GM23338 (cell line): ENCODE data around the gene MARCHF3. TPM values are rescaled to one million over a fixed set of nuclear protein-coding genes. Genes with fewer than 3 reads are reported as not detected.

ENCODE experiments used
- ATAC-seq: fragments of 200-7000 bp; cut with Tn5 transposase; 3 replicates; pipeline ENCODE4 v1.9.1; 2020
- DNase-seq: peaks from one replicate; pipeline ENCODE4 v3.0.0-alpha.2; 2015; ENCODE audit warnings: low spot score
- H2AFZ ChIP-seq: fragments of 200-600 bp; sonication (generic); 2 replicates; pipeline ENCODE4 v1.8.0; 2016; ENCODE audit warnings: antibody characterized with exemption, mild to moderate bottlenecking, moderate library complexity
- H3F3A ChIP-seq: fragments of 200-600 bp; sonication (generic); replicated peaks from 2 replicates; pipeline ENCODE4 v1.8.0; 2017; ENCODE audit warnings: antibody characterized with exemption, mixed run types, low read depth
- H3K27ac ChIP-seq: fragments of 200-600 bp; sonication (generic); 2 replicates; pipeline ENCODE4 v1.6.1; 2016; ENCODE audit warnings: low read depth
- H3K27me3 ChIP-seq: fragments of 200-600 bp; sonication (generic); 2 replicates; pipeline ENCODE4 v1.8.0; 2016; ENCODE audit warnings: mild to moderate bottlenecking, mixed run types, moderate library complexity; ENCODE audit not compliant: insufficient read depth
- H3K36me3 ChIP-seq: fragments of 200-600 bp; sonication (generic); 2 replicates; pipeline ENCODE4 v1.8.0; 2016; ENCODE audit warnings: mild to moderate bottlenecking; ENCODE audit not compliant: insufficient read depth
- H3K4me1 ChIP-seq: fragments of 200-600 bp; sonication (generic); 2 replicates; pipeline ENCODE4 v1.8.0; 2016; ENCODE audit warnings: mild to moderate bottlenecking, moderate library complexity; ENCODE audit not compliant: insufficient read depth
- H3K4me2 ChIP-seq: fragments of 200-600 bp; sonication (generic); 2 replicates; pipeline ENCODE4 v1.7.1; 2017; ENCODE audit warnings: mixed run types
- H3K4me3 ChIP-seq: fragments of 200-600 bp; sonication (generic); 2 replicates; pipeline ENCODE4 v1.6.1; 2016; ENCODE audit warnings: mixed run types
- H3K79me2 ChIP-seq: fragments of 200-600 bp; sonication (generic); replicated peaks from 2 replicates; pipeline ENCODE4 v1.8.0; 2017; ENCODE audit warnings: mild to moderate bottlenecking; ENCODE audit not compliant: insufficient read depth
- H3K9me2 ChIP-seq: fragments of 200-600 bp; sonication (generic); 2 replicates; pipeline ENCODE4 v1.8.0; 2017; ENCODE audit not compliant: insufficient read depth
- H4K20me1 ChIP-seq: fragments of 200-600 bp; sonication (generic); replicated peaks from 2 replicates; pipeline ENCODE4 v1.8.0; 2017; ENCODE audit warnings: mild to moderate bottlenecking; ENCODE audit not compliant: insufficient read depth
- H3K27ac Mint-ChIP-seq: 2 replicates; pipeline ENCODE4 v1.8.0; 2020; ENCODE audit warnings: inconsistent platforms, mild to moderate bottlenecking, moderate library complexity, mixed read lengths
- H3K27me3 Mint-ChIP-seq: 3 replicates; pipeline ENCODE4 v1.8.0; 2022; ENCODE audit warnings: low read depth, mild to moderate bottlenecking, moderate library complexity, mixed read lengths, inconsistent platforms; ENCODE audit not compliant: insufficient read depth, poor library complexity
- H3K36me3 Mint-ChIP-seq: 3 replicates; pipeline ENCODE4 v1.8.0; 2021; ENCODE audit warnings: low read depth, mild to moderate bottlenecking, inconsistent platforms, moderate library complexity, mixed read lengths
- H3K4me1 Mint-ChIP-seq: 3 replicates; pipeline ENCODE4 v1.8.0; 2020; ENCODE audit warnings: mild to moderate bottlenecking, inconsistent platforms, mixed read lengths
- H3K4me3 Mint-ChIP-seq: 3 replicates; pipeline ENCODE4 v1.8.0; 2021; ENCODE audit warnings: moderate library complexity, mild to moderate bottlenecking, inconsistent platforms, mixed read lengths
- H3K9me3 Mint-ChIP-seq: 3 replicates; pipeline ENCODE4 v1.8.0; 2020; ENCODE audit warnings: moderate library complexity, mild to moderate bottlenecking, inconsistent platforms, mixed read lengths
- CREB1 ChIP-seq: fragments of 250-450 bp; sonication (Bioruptor Pico); IDR thresholded peaks from 2 replicates; pipeline ENCODE4 v1.5.0; 2020; ENCODE audit warnings: low read depth, mild to moderate bottlenecking, moderate library complexity
- ETS1 ChIP-seq: IDR thresholded peaks from 2 replicates; pipeline ENCODE4 v1.6.1; 2016; ENCODE audit warnings: antibody characterized with exemption
- EZH2 ChIP-seq: fragments of 200-600 bp; sonication (generic); IDR thresholded peaks from one replicate; pipeline ENCODE4 v1.8.0; 2017; ENCODE audit warnings: antibody characterized with exemption, mild to moderate bottlenecking, low read depth; ENCODE audit not compliant: unreplicated experiment
- EZH2phosphoT487 ChIP-seq: fragments of 200-600 bp; sonication (generic); IDR thresholded peaks from one replicate; pipeline ENCODE4 v1.8.1; 2018; ENCODE audit warnings: antibody characterized with exemption; ENCODE audit not compliant: unreplicated experiment
- JUNB ChIP-seq: IDR thresholded peaks from one replicate; pipeline ENCODE4 v1.6.1; 2016; ENCODE audit warnings: antibody characterized with exemption; ENCODE audit not compliant: unreplicated experiment
- NANOG ChIP-seq: IDR thresholded peaks from 2 replicates; pipeline ENCODE4 v1.6.1; 2016; ENCODE audit warnings: antibody characterized with exemption, borderline replicate concordance
- POLR2AphosphoS5 ChIP-seq: IDR thresholded peaks from 2 replicates; pipeline ENCODE4 v1.6.1; 2016; ENCODE audit warnings: antibody characterized with exemption, low read depth
- REST ChIP-seq: IDR thresholded peaks from one replicate; pipeline ENCODE4 v1.6.1; 2018; ENCODE audit warnings: antibody characterized with exemption; ENCODE audit not compliant: unreplicated experiment
- ZNF114 ChIP-seq: fragments of 250-450 bp; sonication (Bioruptor Pico); IDR thresholded peaks from 2 replicates; pipeline ENCODE4 v1.5.0; 2020; ENCODE audit warnings: mild to moderate bottlenecking, moderate library complexity
- ZNF331 ChIP-seq: fragments of 250-450 bp; sonication (Bioruptor Pico); IDR thresholded peaks from 2 replicates; pipeline ENCODE4 v1.5.0; 2020; ENCODE audit warnings: low read depth, mild to moderate bottlenecking, moderate library complexity
- polyA plus RNA-seq: library from polyadenylated mRNA; unstranded; fragments of >200 nt; fragmentation: Nextera tagmentation; extraction: Ambion mirVana; gene quantifications from 2 replicates; pipeline ENCODE4 v1.2.1, GENCODE V29; 2016
- total RNA-seq: library from RNA; depleted of rRNA; stranded (reverse); fragments of >200 nt; shearing (Covaris generic); gene quantifications from 2 replicates; pipeline ENCODE4 v1.2.3, GENCODE V29; 2014
- TF ChIP-seq, protein P1 (sequence below), 2 experiments: fragments of 200-600 bp in 1 of 2; sonication (generic) in 1 of 2; conservative IDR thresholded peaks; 2 replicates each; pipeline versions ENCODE4 v1.5.1 to v1.6.1; 2016 to 2017; ENCODE audit warnings: antibody characterized with exemption in 2 of 2, low read depth in 2 of 2, mild to moderate bottlenecking in 2 of 2, moderate library complexity in 1 of 2

The MARCHF3 gene
- total and polyA plus RNA-seq, 2 experiments from 2014 or later = 7.0 to 12.7 TPM

DNA sequence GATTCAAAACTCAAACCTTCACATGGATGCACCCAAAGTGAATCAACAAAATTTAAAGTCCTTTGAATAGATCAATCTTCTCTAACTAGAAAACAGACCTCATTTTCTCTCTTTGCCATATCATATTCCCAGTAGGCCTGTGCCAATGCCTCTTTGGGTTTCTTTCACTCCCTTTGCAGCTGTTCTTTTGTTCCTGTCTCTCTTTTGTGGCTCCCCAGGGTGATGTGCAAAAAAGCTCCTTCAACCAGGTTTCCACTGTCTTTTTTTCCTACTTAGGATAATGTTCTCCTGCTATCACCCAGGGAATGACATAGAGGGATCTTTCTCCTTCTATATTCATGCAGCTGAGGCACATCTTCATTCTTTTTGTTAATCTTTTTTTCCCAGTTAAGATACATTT lies 54.6 kb downstream of the MARCHF3 start (continued):
- no peak for TF ChIP-seq ETS1
- TF ChIP-seq POLR2AphosphoS5 = no peak
- TF ChIP-seq ZNF114 (CRISPR knock-in tag) = no peak
- no peak for TF ChIP-seq NANOG
- no peak for TF ChIP-seq EZH2phosphoT487

DNA sequence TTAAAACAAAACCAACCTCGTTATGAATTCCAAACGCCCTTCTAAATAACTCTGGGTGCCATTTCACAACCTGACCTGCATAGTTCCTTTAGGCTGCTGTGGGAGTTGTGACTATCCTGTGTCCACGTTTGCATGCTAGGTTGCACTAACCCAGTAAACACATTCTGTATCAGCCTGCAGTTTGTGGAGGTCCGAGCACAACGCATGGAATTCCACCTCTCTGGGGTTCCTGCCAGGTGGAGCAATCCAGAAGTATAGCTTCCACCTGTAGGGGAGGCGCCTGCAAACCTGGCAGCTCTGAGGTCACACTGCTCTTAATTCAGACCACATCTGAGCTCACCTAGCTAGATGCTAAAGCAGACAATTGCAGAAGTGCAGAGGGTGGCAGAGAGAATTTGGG lies 57.2 kb downstream of the MARCHF3 start:
- DNase-seq (peak; percentile 52), ATAC-seq (peak; percentile 83)
- no peaks in the 10 kb centered on the region for H3K9me2 ChIP-seq
- Mint-ChIP-seq H3K27me3 (peaks cover 9% of the 10 kb centered on the region), H3K36me3 (no peaks in the 10 kb centered on the region), H3K4me1 (peaks cover 43% of the 10 kb centered on the region), H3K27ac (peak overlapping the region; percentile 10; the same call in 1 of the 2 replicates), H3K4me3 (no peak overlapping the region), H3K9me3 (no peaks in the 10 kb centered on the region)
- H3K4me1 ChIP-seq = peaks cover 16% of the 10 kb centered on the region
- no peak overlapping the region for H3K4me2 ChIP-seq
- no peak overlapping the region for H3K4me3 ChIP-seq
- no peaks in the 10 kb centered on the region for H3F3A ChIP-seq
- no peaks in the 10 kb centered on the region for H3K36me3 ChIP-seq
- TF ChIP-seq NANOG = no peak
- TF ChIP-seq, protein P1, sequence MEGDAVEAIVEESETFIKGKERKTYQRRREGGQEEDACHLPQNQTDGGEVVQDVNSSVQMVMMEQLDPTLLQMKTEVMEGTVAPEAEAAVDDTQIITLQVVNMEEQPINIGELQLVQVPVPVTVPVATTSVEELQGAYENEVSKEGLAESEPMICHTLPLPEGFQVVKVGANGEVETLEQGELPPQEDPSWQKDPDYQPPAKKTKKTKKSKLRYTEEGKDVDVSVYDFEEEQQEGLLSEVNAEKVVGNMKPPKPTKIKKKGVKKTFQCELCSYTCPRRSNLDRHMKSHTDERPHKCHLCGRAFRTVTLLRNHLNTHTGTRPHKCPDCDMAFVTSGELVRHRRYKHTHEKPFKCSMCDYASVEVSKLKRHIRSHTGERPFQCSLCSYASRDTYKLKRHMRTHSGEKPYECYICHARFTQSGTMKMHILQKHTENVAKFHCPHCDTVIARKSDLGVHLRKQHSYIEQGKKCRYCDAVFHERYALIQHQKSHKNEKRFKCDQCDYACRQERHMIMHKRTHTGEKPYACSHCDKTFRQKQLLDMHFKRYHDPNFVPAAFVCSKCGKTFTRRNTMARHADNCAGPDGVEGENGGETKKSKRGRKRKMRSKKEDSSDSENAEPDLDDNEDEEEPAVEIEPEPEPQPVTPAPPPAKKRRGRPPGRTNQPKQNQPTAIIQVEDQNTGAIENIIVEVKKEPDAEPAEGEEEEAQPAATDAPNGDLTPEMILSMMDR (conservative IDR thresholded peaks at IDR 0.05; ENCODE audit: low read depth in 2 of 2) = no peak
- no peak for TF ChIP-seq EZH2
- no peak overlapping the region for H2AFZ ChIP-seq
- H3K27me3 ChIP-seq = no peaks in the 10 kb centered on the region
- no peak overlapping the region for H3K27ac ChIP-seq
- no peaks in the 10 kb centered on the region for H3K79me2 ChIP-seq
- H4K20me1 ChIP-seq = no peaks in the 10 kb centered on the region

- Histone ChIP-seq H3F3A (no peaks in the 10 kb centered on the region), H3K9me2 (no peaks in the 10 kb centered on the region), H2AFZ (no peak overlapping the region), H3K27me3 (no peaks in the 10 kb centered on the region), H3K36me3 (no peaks in the 10 kb centered on the region), H3K4me1 (peaks cover 16% of the 10 kb centered on the region), H3K4me2 (no peak overlapping the region), H4K20me1 (no peaks in the 10 kb centered on the region), H3K27ac (no peak overlapping the region), H3K4me3 (no peak overlapping the region), H3K79me2 (no peaks in the 10 kb centered on the region)
- DNase-seq = no peak
- Mint-ChIP-seq H3K27ac (no peak overlapping the region), H3K4me1 (peaks cover 42% of the 10 kb centered on the region), H3K9me3 (no peaks in the 10 kb centered on the region), H3K36me3 (no peaks in the 10 kb centered on the region), H3K4me3 (no peak overlapping the region), H3K27me3 (peaks cover 9% of the 10 kb centered on the region)
- ATAC-seq = no peak
- no peak for TF ChIP-seq ETS1
- TF ChIP-seq POLR2AphosphoS5 = no peak
- no peak for TF ChIP-seq JUNB
- no peak for TF ChIP-seq EZH2
- TF ChIP-seq ZNF331 (CRISPR knock-in tag) = no peak
- TF ChIP-seq ZNF114 (CRISPR knock-in tag) = no peak
- no peak for TF ChIP-seq REST
- TF ChIP-seq CREB1 (CRISPR knock-in tag) = no peak
- no peak for TF ChIP-seq NANOG
- TF ChIP-seq EZH2phosphoT487 = no peak
Measured at GRCh38 chr5:126972062-126972895, 58.1 kb downstream of the MARCHF3 start.
